ENCODE data around the gene HSF5. TPM values are rescaled to one million over a fixed set of nuclear protein-coding genes. Genes with fewer than 3 reads are reported as not detected.
A peak's percentile ranks its signal among the peaks of the same experiment; 100 is the strongest.

The HSF5 gene
- total and polyA plus RNA-seq, 2 of the 13 experiments (the other 11 are each of a cell fraction or from before 2014, with no cell fraction given): not detected

DNA sequence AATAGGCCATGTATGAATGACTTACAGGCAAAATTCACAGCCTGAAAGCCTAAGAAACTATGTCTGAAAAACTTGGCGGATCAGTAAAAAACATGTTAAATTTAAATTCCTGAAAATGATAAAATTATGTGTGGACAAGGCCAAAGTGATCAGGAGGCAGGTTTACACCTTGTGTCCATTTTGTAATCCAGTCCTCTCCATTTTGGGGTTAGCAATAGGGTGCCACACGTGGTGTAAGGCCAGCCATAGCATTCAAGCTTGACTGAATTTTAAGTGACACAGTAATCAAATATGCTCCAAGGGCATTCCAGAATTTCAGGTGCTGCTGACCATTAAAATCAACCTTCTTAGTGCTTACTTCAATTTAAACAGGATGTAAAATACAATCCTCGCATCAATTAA, 73.6 kb downstream of the HSF5 start (continued):
- TF ChIP-seq, protein P1, sequence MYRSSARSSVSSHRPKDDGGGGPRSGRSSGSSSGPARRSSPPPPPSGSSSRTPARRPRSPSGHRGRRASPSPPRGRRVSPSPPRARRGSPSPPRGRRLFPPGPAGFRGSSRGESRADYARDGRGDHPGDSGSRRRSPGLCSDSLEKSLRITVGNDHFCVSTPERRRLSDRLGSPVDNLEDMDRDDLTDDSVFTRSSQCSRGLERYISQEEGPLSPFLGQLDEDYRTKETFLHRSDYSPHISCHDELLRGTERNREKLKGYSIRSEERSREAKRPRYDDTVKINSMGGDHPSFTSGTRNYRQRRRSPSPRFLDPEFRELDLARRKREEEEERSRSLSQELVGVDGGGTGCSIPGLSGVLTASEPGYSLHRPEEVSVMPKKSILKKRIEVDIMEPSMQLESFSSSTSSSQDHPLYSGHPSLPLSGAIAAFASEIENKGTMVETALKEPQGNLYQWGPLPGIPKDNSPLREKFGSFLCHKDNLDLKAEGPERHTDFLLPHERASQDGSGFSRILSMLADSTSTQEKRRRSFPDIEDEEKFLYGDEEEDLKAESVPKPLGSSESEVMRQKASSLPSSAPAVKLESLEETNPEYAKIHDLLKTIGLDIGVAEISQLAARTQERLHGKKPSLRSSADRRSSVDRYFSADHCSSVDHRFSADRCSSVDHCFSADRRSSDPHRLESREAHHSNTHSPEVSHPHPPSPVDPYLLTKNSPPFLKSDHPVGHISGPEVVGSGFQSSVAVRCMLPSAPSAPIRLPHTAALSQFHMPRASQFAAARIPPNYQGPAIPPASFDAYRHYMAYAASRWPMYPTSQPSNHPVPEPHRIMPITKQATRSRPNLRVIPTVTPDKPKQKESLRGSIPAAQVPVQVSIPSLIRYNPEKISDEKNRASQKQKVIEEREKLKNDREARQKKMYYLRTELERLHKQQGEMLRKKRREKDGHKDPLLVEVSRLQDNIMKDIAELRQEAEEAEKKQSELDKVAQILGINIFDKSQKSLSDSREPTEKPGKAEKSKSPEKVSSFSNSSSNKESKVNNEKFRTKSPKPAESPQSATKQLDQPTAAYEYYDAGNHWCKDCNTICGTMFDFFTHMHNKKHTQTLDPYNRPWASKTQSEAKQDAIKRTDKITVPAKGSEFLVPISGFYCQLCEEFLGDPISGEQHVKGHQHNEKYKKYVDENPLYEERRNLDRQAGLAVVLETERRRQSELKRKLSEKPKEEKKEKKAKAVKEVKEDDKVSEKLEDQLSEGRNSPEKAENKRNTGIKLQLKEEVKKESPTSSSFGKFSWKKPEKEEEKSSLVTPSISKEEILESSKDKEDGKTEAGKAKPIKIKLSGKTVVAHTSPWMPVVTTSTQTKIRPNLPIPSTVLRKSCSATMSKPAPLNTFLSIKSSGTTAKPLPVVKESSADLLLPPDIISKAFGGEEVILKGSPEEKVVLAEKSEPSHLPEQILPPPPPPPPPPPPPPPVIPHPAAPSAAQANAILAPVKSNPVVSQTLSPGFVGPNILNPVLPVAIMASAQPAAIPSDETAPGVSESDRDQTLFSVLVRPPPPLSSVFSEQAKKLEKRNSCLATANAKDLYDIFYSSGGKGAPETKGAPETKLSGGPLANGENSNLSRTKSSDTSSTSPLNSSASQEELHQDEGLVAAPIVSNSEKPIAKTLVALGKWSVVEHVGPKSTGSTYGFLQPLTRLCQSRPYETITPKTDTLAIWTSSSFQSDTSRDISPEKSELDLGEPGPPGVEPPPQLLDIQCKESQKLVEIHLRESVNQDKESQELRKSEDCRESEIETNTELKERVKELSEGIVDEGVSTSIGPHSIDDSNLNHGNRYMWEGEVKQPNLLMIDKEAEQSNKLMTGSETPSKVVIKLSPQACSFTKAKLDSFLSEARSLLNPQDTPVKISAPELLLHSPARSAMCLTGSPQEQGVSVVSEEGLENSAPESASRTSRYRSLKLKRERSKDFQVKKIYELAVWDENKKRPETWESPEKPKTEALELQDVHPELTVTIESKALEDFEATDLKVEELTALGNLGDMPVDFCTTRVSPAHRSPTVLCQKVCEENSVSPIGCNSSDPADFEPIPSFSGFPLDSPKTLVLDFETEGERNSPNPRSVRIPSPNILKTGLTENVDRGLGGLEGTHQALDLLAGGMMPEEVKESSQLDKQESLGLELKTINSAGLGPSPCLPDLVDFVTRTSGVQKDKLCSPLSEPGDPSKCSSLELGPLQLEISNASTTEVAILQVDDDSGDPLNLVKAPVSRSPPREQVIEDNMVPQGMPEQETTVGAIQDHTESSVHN (CRISPR knock-in tag; IDR thresholded peaks at IDR 0.05): no peak
- TF ChIP-seq, protein P2, sequence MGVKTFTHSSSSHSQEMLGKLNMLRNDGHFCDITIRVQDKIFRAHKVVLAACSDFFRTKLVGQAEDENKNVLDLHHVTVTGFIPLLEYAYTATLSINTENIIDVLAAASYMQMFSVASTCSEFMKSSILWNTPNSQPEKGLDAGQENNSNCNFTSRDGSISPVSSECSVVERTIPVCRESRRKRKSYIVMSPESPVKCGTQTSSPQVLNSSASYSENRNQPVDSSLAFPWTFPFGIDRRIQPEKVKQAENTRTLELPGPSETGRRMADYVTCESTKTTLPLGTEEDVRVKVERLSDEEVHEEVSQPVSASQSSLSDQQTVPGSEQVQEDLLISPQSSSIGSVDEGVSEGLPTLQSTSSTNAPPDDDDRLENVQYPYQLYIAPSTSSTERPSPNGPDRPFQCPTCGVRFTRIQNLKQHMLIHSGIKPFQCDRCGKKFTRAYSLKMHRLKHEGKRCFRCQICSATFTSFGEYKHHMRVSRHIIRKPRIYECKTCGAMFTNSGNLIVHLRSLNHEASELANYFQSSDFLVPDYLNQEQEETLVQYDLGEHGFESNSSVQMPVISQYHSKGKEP (CRISPR knock-in tag; IDR thresholded peaks at IDR 0.05): no peak
- TF ChIP-seq NR2C2 (CRISPR knock-in tag; IDR thresholded peaks at IDR 0.05; ENCODE audit: borderline replicate concordance) (peak; percentile 9; the same call in 1 of the 2 replicates), ZNF296 (CRISPR knock-in tag; conservative IDR thresholded peaks at IDR 0.05) (no peak), ATM (IDR thresholded peaks at IDR 0.05; ENCODE audit: borderline replicate concordance) (no peak), MTF2 (CRISPR knock-in tag; IDR thresholded peaks at IDR 0.05; ENCODE audit: borderline replicate concordance) (no peak), NR2F6 (IDR thresholded peaks at IDR 0.05) (no peak), NR2F6 (CRISPR knock-in tag; IDR thresholded peaks at IDR 0.05) (0 out of 2 replicates have a peak, but pooled peaks have one; percentile 30), RCOR2 (CRISPR knock-in tag; IDR thresholded peaks at IDR 0.05) (no peak), HNRNPUL1 (IDR thresholded peaks at IDR 0.05; ENCODE audit: low read depth, low read length) (no peak), RFXANK (CRISPR knock-in tag; IDR thresholded peaks at IDR 0.05) (no peak), SETDB1 (CRISPR knock-in tag; IDR thresholded peaks at IDR 0.05; ENCODE audit: borderline replicate concordance) (no peak), ZNF205 (CRISPR knock-in tag; IDR thresholded peaks at IDR 0.05) (no peak), SNRNP70 (IDR thresholded peaks at IDR 0.05; ENCODE audit: low read depth, low read length) (no peak), TAF1 (CRISPR knock-in tag; IDR thresholded peaks at IDR 0.05) (peak; percentile 66; the same call in 1 of the 2 replicates), ZNF382 (CRISPR knock-in tag; IDR thresholded peaks at IDR 0.05; ENCODE audit: borderline replicate concordance) (no peak), SMARCC2 (IDR thresholded peaks at IDR 0.05) (no peak), AGO1 (IDR thresholded peaks at IDR 0.05; ENCODE audit: low read depth, low read length, poor library complexity, severe bottlenecking) (no peak), ZNF468 (CRISPR knock-in tag; IDR thresholded peaks at IDR 0.05) (no peak), FOXK2 (IDR thresholded peaks at IDR 0.05) (no peak), ZNF615 (CRISPR knock-in tag; IDR thresholded peaks at IDR 0.05; ENCODE audit: borderline replicate concordance) (no peak)
- TF ChIP-seq, protein P3, sequence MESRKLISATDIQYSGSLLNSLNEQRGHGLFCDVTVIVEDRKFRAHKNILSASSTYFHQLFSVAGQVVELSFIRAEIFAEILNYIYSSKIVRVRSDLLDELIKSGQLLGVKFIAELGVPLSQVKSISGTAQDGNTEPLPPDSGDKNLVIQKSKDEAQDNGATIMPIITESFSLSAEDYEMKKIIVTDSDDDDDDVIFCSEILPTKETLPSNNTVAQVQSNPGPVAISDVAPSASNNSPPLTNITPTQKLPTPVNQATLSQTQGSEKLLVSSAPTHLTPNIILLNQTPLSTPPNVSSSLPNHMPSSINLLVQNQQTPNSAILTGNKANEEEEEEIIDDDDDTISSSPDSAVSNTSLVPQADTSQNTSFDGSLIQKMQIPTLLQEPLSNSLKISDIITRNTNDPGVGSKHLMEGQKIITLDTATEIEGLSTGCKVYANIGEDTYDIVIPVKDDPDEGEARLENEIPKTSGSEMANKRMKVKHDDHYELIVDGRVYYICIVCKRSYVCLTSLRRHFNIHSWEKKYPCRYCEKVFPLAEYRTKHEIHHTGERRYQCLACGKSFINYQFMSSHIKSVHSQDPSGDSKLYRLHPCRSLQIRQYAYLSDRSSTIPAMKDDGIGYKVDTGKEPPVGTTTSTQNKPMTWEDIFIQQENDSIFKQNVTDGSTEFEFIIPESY (CRISPR knock-in tag; IDR thresholded peaks at IDR 0.05): no peak

All from HepG2 (cell line).